H1 (cell line): ENCODE data around the gene MPEG1. TPM values are rescaled to one million over a fixed set of nuclear protein-coding genes. Genes with fewer than 3 reads are reported as not detected.

ENCODE experiments used
- CTCF ChIA-PET: fragments of 300-600 bp; sonication (Branson Sonifier 250); formaldehyde crosslinking; loops from one replicate; lab custom pipeline; 2021; ENCODE audit not compliant: partially characterized antibody; lab: Charles Lee
- POLR2A ChIA-PET: fragments of 300-600 bp; sonication (Branson Sonifier 250); formaldehyde crosslinking; loops from one replicate; lab custom pipeline; 2021; ENCODE audit warnings: inconsistent platforms; ENCODE audit not compliant: partially characterized antibody; lab: Charles Lee
- DNase-seq, 2 experiments: peaks; one replicate each; pipeline versions ENCODE4 v3.0.0 to v3.0.0-alpha.2; 2010 to 2022; ENCODE audit warnings: low spot score in 2 of 2, low read depth in 1 of 2, mixed read lengths in 1 of 2
- FAIRE-seq: peaks from 2 replicates; lab custom pipeline; 2011; peaks lifted over from hg19 to GRCh38; lab: Jason Lieb, UNC
- H2AFZ ChIP-seq: 2 replicates; pipeline ENCODE4 v1.8.1; 2012; ENCODE audit warnings: low read length, inconsistent platforms
- H2AK5ac ChIP-seq: 2 replicates; pipeline ENCODE4 v1.6.1; 2013; ENCODE audit warnings: low read depth, low read length
- H2BK120ac ChIP-seq: replicated peaks from 2 replicates; pipeline ENCODE3; 2013; ENCODE audit warnings: low read depth, low read length, inconsistent platforms
- H2BK12ac ChIP-seq: 2 replicates; pipeline ENCODE4 v1.6.1; 2013; ENCODE audit warnings: low read depth, low read length
- H2BK15ac ChIP-seq: 2 replicates; pipeline ENCODE4 v1.6.1; 2013; ENCODE audit warnings: low read length
- H2BK20ac ChIP-seq: 2 replicates; pipeline ENCODE4 v1.6.1; 2013; ENCODE audit warnings: low read length
- H2BK5ac ChIP-seq: 2 replicates; pipeline ENCODE4 v1.6.1; 2013; ENCODE audit warnings: low read depth, low read length
- H3K14ac ChIP-seq: 2 replicates; pipeline ENCODE4 v1.6.1; 2013; ENCODE audit warnings: inconsistent platforms; ENCODE audit not compliant: insufficient read length
- H3K18ac ChIP-seq: 2 replicates; pipeline ENCODE4 v1.6.1; 2013; ENCODE audit warnings: low read length; ENCODE audit errors: extremely low read depth
- H3K23ac ChIP-seq: 2 replicates; pipeline ENCODE4 v1.6.1; 2013; ENCODE audit warnings: inconsistent platforms; ENCODE audit not compliant: insufficient read length
- H3K23me2 ChIP-seq: 2 replicates; pipeline ENCODE4 v1.6.1; 2013; ENCODE audit warnings: low read depth, low read length
- H3K27ac ChIP-seq: 2 replicates; pipeline ENCODE4 v1.6.1; 2011; ENCODE audit warnings: low read depth, low read length, inconsistent platforms
- H3K27me3 ChIP-seq, 4 experiments: replicated peaks in 1 of 4; 1 replicate in 1 of 4; 2 replicates in 3 of 4; pipeline versions ENCODE4 v1.6.1 to v1.8.1; 2011 to 2013; ENCODE audit warnings: low read length in 3 of 4, mild to moderate bottlenecking in 3 of 4, inconsistent platforms in 2 of 4, mixed read lengths in 2 of 4, moderate library complexity in 1 of 4; ENCODE audit not compliant: control insufficient read depth in 3 of 4, insufficient read depth in 3 of 4; ENCODE audit errors: extremely low read depth in 1 of 4
- H3K36me3 ChIP-seq, 4 experiments: 2 replicates each; pipeline versions ENCODE4 v1.6.1 to v1.8.1; 2011 to 2013; ENCODE audit warnings: mild to moderate bottlenecking in 4 of 4, low read length in 3 of 4, moderate library complexity in 2 of 4, control low read depth in 1 of 4, inconsistent platforms in 1 of 4; ENCODE audit not compliant: insufficient read depth in 4 of 4, control insufficient read depth in 2 of 4
- H3K4ac ChIP-seq: replicated peaks from 2 replicates; pipeline ENCODE3; 2013; ENCODE audit warnings: low read length, low read depth, mixed read lengths, inconsistent platforms; ENCODE audit not compliant: insufficient read length
- H3K4me1 ChIP-seq, 4 experiments: replicated peaks in 1 of 4; 1 replicate in 1 of 4; 2 replicates in 3 of 4; pipeline versions ENCODE4 v1.6.1 to v1.8.1; 2011 to 2013; ENCODE audit warnings: low read length in 3 of 4, inconsistent platforms in 2 of 4, mixed read lengths in 1 of 4; ENCODE audit not compliant: insufficient read depth in 4 of 4, control insufficient read depth in 3 of 4
- H3K4me2 ChIP-seq, 2 experiments: 2 replicates each; pipeline versions ENCODE4 v1.6.1 to v1.8.1; 2011 to 2013; ENCODE audit warnings: low read depth in 2 of 2, low read length in 2 of 2, control low read depth in 1 of 2, inconsistent platforms in 1 of 2, mild to moderate bottlenecking in 1 of 2; ENCODE audit not compliant: insufficient read depth in 1 of 2
- H3K4me3 ChIP-seq, 4 experiments: fragments of 200-600, 300-600 bp in 1 of 4; sonication (generic), shearing (Covaris generic), sonication (Bioruptor Twin) in 1 of 4; 2 replicates each; pipeline versions ENCODE4 v1.5.1 to v1.8.1; 2011 to 2016; ENCODE audit warnings: low read length in 4 of 4, low read depth in 3 of 4, control low read depth in 2 of 4, inconsistent platforms in 2 of 4, mild to moderate bottlenecking in 2 of 4, mixed read lengths in 1 of 4, moderate library complexity in 1 of 4; ENCODE audit not compliant: insufficient read depth in 2 of 4; ENCODE audit errors: extremely low read depth in 1 of 4
- H3K56ac ChIP-seq: replicated peaks from 2 replicates; pipeline ENCODE3; 2013; ENCODE audit warnings: low read depth, mild to moderate bottlenecking, mixed read lengths, low read length, inconsistent platforms; ENCODE audit not compliant: insufficient read length
- H3K79me1 ChIP-seq: 2 replicates; pipeline ENCODE4 v1.6.1; 2013; ENCODE audit warnings: low read depth, low read length, control low read depth
- H3K79me2 ChIP-seq, 2 experiments: 2 replicates each; pipeline versions ENCODE4 v1.6.1 to v1.8.1; 2012 to 2013; ENCODE audit warnings: low read length in 2 of 2, mild to moderate bottlenecking in 2 of 2, inconsistent platforms in 1 of 2; ENCODE audit not compliant: insufficient read depth in 2 of 2, control insufficient read depth in 1 of 2
- H3K9ac ChIP-seq, 4 experiments: replicated peaks in 1 of 4; 1 replicate in 1 of 4; 2 replicates in 3 of 4; pipeline versions ENCODE4 v1.6.1 to v1.8.1; 2011 to 2013; ENCODE audit warnings: low read depth in 3 of 4, low read length in 3 of 4, control low read depth in 2 of 4, mild to moderate bottlenecking in 2 of 4, moderate library complexity in 2 of 4, inconsistent platforms in 1 of 4; ENCODE audit errors: extremely low read depth in 1 of 4
- H3K9me3 ChIP-seq, 2 experiments: 2 replicates each; pipeline versions ENCODE4 v1.6.1 to v1.8.1; 2012 to 2013; ENCODE audit warnings: mild to moderate bottlenecking in 2 of 2, moderate library complexity in 2 of 2, control low read depth in 1 of 2, inconsistent platforms in 1 of 2, low read depth in 1 of 2, low read length in 1 of 2, mixed read lengths in 1 of 2; ENCODE audit not compliant: insufficient read depth in 2 of 2
- H4K20me1 ChIP-seq, 2 experiments: replicated peaks in 1 of 2; 2 replicates each; pipeline versions ENCODE3 to v1.8.1; 2011 to 2013; ENCODE audit warnings: inconsistent platforms in 2 of 2, low read length in 2 of 2, mild to moderate bottlenecking in 1 of 2; ENCODE audit not compliant: insufficient read depth in 2 of 2, control insufficient read depth in 1 of 2
- H4K5ac ChIP-seq: 2 replicates; pipeline ENCODE4 v1.6.1; 2013; ENCODE audit warnings: low read length, low read depth, mixed read lengths, inconsistent platforms; ENCODE audit not compliant: insufficient read length
- H4K8ac ChIP-seq: 2 replicates; pipeline ENCODE4 v1.8.0; 2013; ENCODE audit warnings: mild to moderate bottlenecking, moderate library complexity, low read length, inconsistent platforms; ENCODE audit not compliant: insufficient read depth; ENCODE audit errors: extremely low read depth
- H4K91ac ChIP-seq: replicated peaks from 2 replicates; pipeline ENCODE3; 2013; ENCODE audit warnings: low read length, mixed read lengths, inconsistent platforms; ENCODE audit not compliant: insufficient read length
- GTF2F1 ChIP-seq: IDR thresholded peaks from 2 replicates; pipeline ENCODE4 v1.6.1; 2012; ENCODE audit warnings: low read depth, low read length, improper control_type of control experiment, borderline replicate concordance
- HDAC6 ChIP-seq: IDR thresholded peaks from one replicate; pipeline ENCODE4 v1.7.1; 2012; ENCODE audit warnings: low read depth, mild to moderate bottlenecking, inconsistent platforms, low read length, moderate library complexity
- POLR2AphosphoS5 ChIP-seq: IDR thresholded peaks from 2 replicates; pipeline ENCODE4 v1.6.1; 2011; ENCODE audit warnings: low read depth, low read length
- RAD21 ChIP-seq, 2 experiments: IDR thresholded peaks in 1 of 2; conservative IDR thresholded peaks in 1 of 2; 2 replicates each; pipeline ENCODE4 v1.6.1; 2011; ENCODE audit warnings: low read depth in 2 of 2, low read length in 2 of 2, improper control_type of control experiment in 1 of 2, inconsistent platforms in 1 of 2, mild to moderate bottlenecking in 1 of 2, moderate library complexity in 1 of 2
- RXRA ChIP-seq: IDR thresholded peaks from 2 replicates; pipeline ENCODE4 v1.6.1; 2011; ENCODE audit warnings: low read depth, mild to moderate bottlenecking, low read length, moderate library complexity; ENCODE audit not compliant: insufficient read depth
- SUZ12 ChIP-seq: fragments of 200-600 bp; sonication (generic); IDR thresholded peaks from 2 replicates; pipeline ENCODE4 v1.6.1; 2012; ENCODE audit warnings: mild to moderate bottlenecking, inconsistent platforms, low read length, moderate library complexity, mixed read lengths
- polyA plus RNA-seq, 7 experiments: library from polyadenylated mRNA; depleted of rRNA in 3 of 7; stranded (reverse) in 5 of 7; unstranded in 2 of 7; fragments of >200 nt in 5 of 7; fragments of 200-250 nt in 2 of 7; gene quantifications; 1 replicate in 5 of 7; 2 replicates in 1 of 7; 4 replicates in 1 of 7; pipeline versions ENCODE4 v1.2.1 to v1.2.3, GENCODE V29; 2011 to 2013; ENCODE audit warnings: missing spikeins in 2 of 7, mixed read lengths in 2 of 7
- total RNA-seq: library from RNA; stranded (reverse); fragmentation: NEBNext Ultra II Directional; extraction: Animal tissue kit (Norgen Biotek cat#: 25700); gene quantifications from 2 replicates; pipeline ENCODE4 v1.2.1, GENCODE V29; 2021

The MPEG1 gene
- total and polyA plus RNA-seq, 2 of the 8 experiments (the other 6 are each of a cell fraction or from before 2014, with no cell fraction given): not detected

DNA sequence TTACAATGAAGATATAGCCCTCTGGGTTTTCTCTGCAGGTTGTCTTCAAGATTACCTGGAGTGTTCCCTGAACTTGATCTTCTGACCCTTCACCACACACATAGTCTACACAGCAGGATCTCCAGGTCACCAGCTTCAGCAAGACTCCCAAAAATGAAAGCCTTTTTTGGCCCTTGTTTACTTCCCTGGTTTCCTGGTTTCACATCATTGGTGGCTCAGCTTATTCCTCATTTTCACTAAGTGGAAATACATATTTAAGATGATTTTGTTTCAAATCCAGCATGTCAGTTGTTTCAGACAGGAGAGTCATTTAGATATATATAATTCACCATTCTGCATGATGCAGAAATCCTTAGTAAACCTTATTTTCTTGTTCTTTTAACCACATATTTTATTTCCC is 41.6 kb upstream of the MPEG1 start:
- Histone ChIP-seq H3K9me3 (no peaks in the 10 kb centered on the region), H3K4me3 (no peak overlapping the region), H3K79me2 (no peaks in the 10 kb centered on the region), H3K56ac (no peak overlapping the region), H3K4me2 (no peak overlapping the region), H2BK120ac (no peak overlapping the region), H3K4ac (no peak overlapping the region), H4K20me1 (no peaks in the 10 kb centered on the region), H3K18ac (no peak overlapping the region), H3K14ac (no peak overlapping the region), H2BK15ac (no peak overlapping the region), H3K27me3 (no peaks in the 10 kb centered on the region), H3K23ac (no peak overlapping the region), H4K8ac (no peak overlapping the region), H3K79me1 (no peaks in the 10 kb centered on the region), H2AFZ (no peak overlapping the region), H3K36me3 (no peaks in the 10 kb centered on the region), H3K9ac (no peak overlapping the region), H3K4me1 (peaks cover 0 to 3% (median 1%) of the 10 kb centered on the region in 4 experiments; a peak in 2 of 7 replicates), H4K91ac (no peak overlapping the region), H2BK12ac (no peak overlapping the region), H2AK5ac (no peak overlapping the region), H4K5ac (no peak overlapping the region), H2BK20ac (0 out of 2 replicates have a peak overlapping the region, but pooled peaks have one; percentile 52), H3K23me2 (no peaks in the 10 kb centered on the region), H2BK5ac (no peak overlapping the region), H3K27ac (no peak overlapping the region)
- no peak for DNase-seq
- CTCF ChIA-PET: interaction anchor here (0.9 kb wide), 2 partner anchors 52 to 183 kb away, joined by 3 read pairs; no protein-coding TSS in a partner anchor
- no peak for TF ChIP-seq POLR2AphosphoS5
- TF ChIP-seq RAD21 (IDR thresholded peaks at IDR 0.05 in 1 of 2, conservative IDR thresholded peaks at IDR 0.05 in 1 of 2; ENCODE audit: low read depth in 2 of 2, low read length in 2 of 2): no peak
- no peak for TF ChIP-seq GTF2F1
- TF ChIP-seq RXRA: no peak
- TF ChIP-seq HDAC6: no peak
- TF ChIP-seq SUZ12: no peak
- no peak for FAIRE-seq
- POLR2A ChIA-PET: no interaction called here
